K562 (cell line): ENCODE results near the gene EFR3B. TPM values are rescaled to one million over a fixed set of nuclear protein-coding genes. Genes with fewer than 3 reads are reported as not detected.
A peak's percentile ranks its signal among the peaks of the same experiment; 100 is the strongest.

Experiments used
- ATAC-seq: fragments of 200-7000 bp; cut with Tn5 transposase; 3 replicates; pipeline ENCODE4 v1.9.1; 2020; ENCODE audit warnings: moderate library complexity
- BruUV-seq: library from RNA; stranded (reverse); fragments of 400-500 nt; replicated peaks from 2 replicates; lab custom pipeline; 2021; lab: Mats Ljungman, UMichigan
- CTCF ChIA-PET: fragments of 300-600 bp; formaldehyde crosslinking; extraction: SDS; loops from one replicate; lab custom pipeline; 2021; ENCODE audit warnings: low intra/inter-chr PET ratio; lab: Yijun Ruan, JAX
- POLR2A ChIA-PET: fragments of 300-600, 350-650 bp; sonication (Branson Sonifier 250); formaldehyde crosslinking; extraction: SDS; loops from one replicate; lab custom pipeline; 2021; ENCODE audit warnings: antibody characterized with exemption, inconsistent platforms; lab: Yijun Ruan, JAX
- DNase-seq, 4 experiments: peaks; one replicate each; pipeline versions ENCODE4 v3.0.0 to v3.0.0-alpha.2; 2011 to 2018; ENCODE audit warnings: low spot score in 3 of 4, mixed read lengths in 3 of 4; ENCODE audit errors: extremely low read depth in 1 of 4
- FAIRE-seq: peaks from 2 replicates; lab custom pipeline; 2011; peaks lifted over from hg19 to GRCh38; lab: Jason Lieb, UNC
- H2AFZ ChIP-seq: 2 replicates; pipeline ENCODE4 v1.6.0; 2011; ENCODE audit warnings: low read depth, low read length, control low read depth, inconsistent platforms
- H3K27ac ChIP-seq: fragments of 200-600 bp; 3 replicates; pipeline ENCODE4 v1.8.0; 2011; ENCODE audit warnings: low read depth, mild to moderate bottlenecking, control low read depth, inconsistent platforms, low read length, moderate library complexity, mixed read lengths; ENCODE audit errors: extremely low read depth
- H3K27me3 ChIP-seq, 2 experiments: fragments of 300-600 bp in 1 of 2; 2 replicates in 1 of 2; 3 replicates in 1 of 2; pipeline versions ENCODE4 v1.6.0 to v1.8.0; 2011; ENCODE audit warnings: inconsistent platforms in 2 of 2, low read length in 2 of 2, mild to moderate bottlenecking in 1 of 2, mixed read lengths in 1 of 2, moderate library complexity in 1 of 2; ENCODE audit not compliant: control insufficient read depth in 2 of 2, insufficient read depth in 2 of 2
- H3K36me3 ChIP-seq: fragments of 300-600 bp; 3 replicates; pipeline ENCODE4 v1.8.0; 2011; ENCODE audit warnings: mild to moderate bottlenecking, low read length, inconsistent platforms; ENCODE audit not compliant: control insufficient read depth, insufficient read depth
- H3K4me1 ChIP-seq, 2 experiments: fragments of 200-600 bp in 1 of 2; replicated peaks in 1 of 2; 2 replicates in 1 of 2; 3 replicates in 1 of 2; pipeline versions ENCODE4 v1.5.1 to v1.8.0; 2011; ENCODE audit warnings: inconsistent platforms in 2 of 2, low read length in 2 of 2, mild to moderate bottlenecking in 1 of 2, mixed read lengths in 1 of 2, moderate library complexity in 1 of 2; ENCODE audit not compliant: control insufficient read depth in 2 of 2, insufficient read depth in 2 of 2
- H3K4me2 ChIP-seq: 2 replicates; pipeline ENCODE4 v1.6.1; 2011; ENCODE audit warnings: low read length, control low read depth, inconsistent platforms, mixed read lengths; ENCODE audit not compliant: insufficient read depth
- H3K4me3 ChIP-seq: fragments of 200-600 bp; sonication (generic), shearing (Covaris generic); 2 replicates; pipeline ENCODE4 v1.5.1; 2016; ENCODE audit warnings: control low read depth, inconsistent platforms
- H3K79me2 ChIP-seq: fragments of 200-600 bp; 3 replicates; pipeline ENCODE4 v1.8.0; 2011; ENCODE audit warnings: low read length, inconsistent platforms; ENCODE audit not compliant: control insufficient read depth, insufficient read depth
- H3K9ac ChIP-seq, 2 experiments: 2 replicates each; pipeline versions ENCODE4 v1.6.0 to v1.6.1; 2011; ENCODE audit warnings: low read depth in 2 of 2, low read length in 2 of 2, control low read depth in 1 of 2, inconsistent platforms in 1 of 2, mild to moderate bottlenecking in 1 of 2, mixed read lengths in 1 of 2; ENCODE audit not compliant: insufficient read depth in 1 of 2
- H3K9me1 ChIP-seq: one replicate; pipeline ENCODE4 v1.6.0; 2011; ENCODE audit warnings: inconsistent platforms, mild to moderate bottlenecking, low read length, moderate library complexity; ENCODE audit not compliant: control insufficient read depth, insufficient read depth
- H3K9me3 ChIP-seq: replicated peaks from 2 replicates; pipeline ENCODE4 v1.5.1; 2011; ENCODE audit warnings: low read depth, low read length, inconsistent platforms; ENCODE audit not compliant: control insufficient read depth, insufficient read depth
- H4K20me1 ChIP-seq: replicated peaks from 2 replicates; pipeline ENCODE4 v1.6.1; 2011; ENCODE audit warnings: low read length, inconsistent platforms, mixed read lengths; ENCODE audit not compliant: control insufficient read depth, insufficient read depth
- DIDO1 ChIP-seq: fragments of 450-650 bp; IDR thresholded peaks from 2 replicates; pipeline ENCODE4 v1.6.1; 2016; ENCODE audit warnings: low read depth, missing biosample characterization, missing genetic modification characterization
- DLX4 ChIP-seq: fragments of 250-450 bp; sonication (Bioruptor Pico); IDR thresholded peaks from 2 replicates; pipeline ENCODE4 v1.6.1; 2021; ENCODE audit warnings: mild to moderate bottlenecking
- HLTF ChIP-seq: fragments of 450-650 bp; IDR thresholded peaks from 2 replicates; pipeline ENCODE4 v1.6.1; 2016
- MECOM ChIP-seq: fragments of 250-450 bp; sonication (Bioruptor Pico); IDR thresholded peaks from 2 replicates; pipeline ENCODE4 v1.8.0; 2022; ENCODE audit warnings: inconsistent platforms
- POLR2B ChIP-seq: fragments of 450-650 bp; IDR thresholded peaks from 2 replicates; pipeline ENCODE4 v1.6.1; 2018; ENCODE audit warnings: low read depth; ENCODE audit not compliant: partially characterized antibody
- SMAD4 ChIP-seq: fragments of 250-450 bp; sonication (Bioruptor Pico); conservative IDR thresholded peaks from 2 replicates; pipeline ENCODE4 v1.8.0; 2021; ENCODE audit warnings: inconsistent platforms, mild to moderate bottlenecking, moderate library complexity
- STAG1 ChIP-seq: sonication (generic); formaldehyde crosslinking; IDR thresholded peaks from 2 replicates; pipeline ENCODE4 v1.5.0; 2020; ENCODE audit warnings: missing genetic modification reagents, borderline replicate concordance
- TCF3 ChIP-seq: sonication (generic); formaldehyde crosslinking; IDR thresholded peaks from 2 replicates; pipeline ENCODE4 v1.4.0; 2020; ENCODE audit warnings: mild to moderate bottlenecking, missing genetic modification reagents
- YY1 ChIP-seq, 3 experiments: IDR thresholded peaks; 2 replicates each; pipeline ENCODE4 v1.6.1; 2011; ENCODE audit warnings: low read length in 2 of 3, mild to moderate bottlenecking in 2 of 3, moderate library complexity in 2 of 3, borderline replicate concordance in 1 of 3, control low read depth in 1 of 3, low read depth in 1 of 3; ENCODE audit not compliant: insufficient read depth in 3 of 3, insufficient replicate concordance in 2 of 3, control insufficient read depth in 1 of 3, insufficient read length in 1 of 3; ENCODE audit errors: extremely low read depth in 1 of 3
- ZBTB33 ChIP-seq: sonication (generic); formaldehyde crosslinking; IDR thresholded peaks from 2 replicates; pipeline ENCODE4 v1.8.1; 2023; ENCODE audit warnings: mild to moderate bottlenecking, missing genetic modification reagents
- WGBS: fragments of 100-300 bp; shearing (Covaris generic); methylation state at CpG from one replicate; pipeline ENCODE4 v1.1.6; 2016; ENCODE audit warnings: low coverage, mixed read lengths; ENCODE audit not compliant: insufficient coverage; ENCODE audit errors: missing lambda C conversion rate; 5-methylcytosine and 5-hydroxymethylcytosine counted together
- in situ Hi-C: fragments of 300-500 bp; cut with MboI; formaldehyde crosslinking; loops from 4 replicates; pipeline ENCODE4 v1.15.0; 2018; ENCODE audit warnings: inconsistent platforms, mixed read lengths
- intact Hi-C: fragments of 100-400 bp; cut with micrococcal nuclease; formaldehyde crosslinking; loops from 2 replicates; pipeline ENCODE4 v1.14.2; 2022
- polyA plus RNA-seq, 8 experiments: library from polyadenylated mRNA; depleted of rRNA in 4 of 8; stranded (reverse) in 5 of 8; unstranded in 3 of 8; fragments of >200 nt; fragmentation: Nextera tagmentation in 2 of 8; fragmentation: Illumina TruSeq in 1 of 8; extraction: Ambion mirVana in 2 of 8; extraction: Trizol in 1 of 8; gene quantifications; 2 replicates each; pipeline versions ENCODE4 v1.2.1 to v1.2.3, GENCODE V29; 2011 to 2014; ENCODE audit warnings: inconsistent platforms in 1 of 8, missing spikeins in 1 of 8
- total RNA-seq, 7 experiments: library from RNA; depleted of rRNA in 6 of 7; stranded (reverse); fragments of >200 nt in 6 of 7; fragmentation: Illumina TruSeq in 2 of 7; extraction: Trizol in 2 of 7; gene quantifications; 2 replicates each; pipeline versions ENCODE4 v1.2.1 to v1.2.3, GENCODE V29; 2011 to 2021; ENCODE audit warnings: low replicate concordance in 1 of 7

Gene EFR3B
- total and polyA plus RNA-seq, 9 of the 15 experiments (the other 6 are each of a cell fraction or from before 2014, with no cell fraction given) = not detected

GRCh38 chr2:25066455-25066854 lies 24.6 kb downstream of the EFR3B start:
- Histone ChIP-seq H3K4me2 (no peak overlapping the region), H2AFZ (no peak overlapping the region), H3K27me3 (peaks cover 3 to 45% of the 10 kb centered on the region in 2 experiments; a peak in 4 of 5 replicates), H3K79me2 (no peaks in the 10 kb centered on the region), H3K9me3 (no peaks in the 10 kb centered on the region), H3K4me1 (no peaks in the 10 kb centered on the region), H3K27ac (no peak overlapping the region), H3K9me1 (no peaks in the 10 kb centered on the region), H3K4me3 (no peak overlapping the region), H3K36me3 (no peaks in the 10 kb centered on the region), H4K20me1 (no peaks in the 10 kb centered on the region), H3K9ac (no peak overlapping the region)
- FAIRE-seq = no peak
- no TSS peak for BruUV-seq
- TF ChIP-seq YY1 (IDR thresholded peaks at IDR 0.05; ENCODE audit: borderline replicate concordance in 1 of 3, control insufficient read depth in 1 of 3, extremely low read depth in 1 of 3, insufficient read depth in 3 of 3, insufficient read length in 1 of 3, insufficient replicate concordance in 2 of 3, low read depth in 1 of 3, low read length in 2 of 3) (peak in 1 of 3 experiments; percentile 53), ZBTB33 (CRISPR knock-in tag) (no peak)
- POLR2A ChIA-PET = no interaction called here
- CTCF ChIA-PET = no interaction called here
- ATAC-seq = no peak
- no peak for DNase-seq
- in situ Hi-C loops = no loop called here
- intact Hi-C loops = no loop called here
- whole genome bisulfite sequencing = 4% methylated on average over 2 of the region's 2 CpGs

GRCh38 chr2:25068217-25068616 lies 26.3 kb downstream of the EFR3B start:
- WGBS = 2% methylated on average over 5 of the region's 5 CpGs
- no peak overlapping the region for H3K9ac ChIP-seq
- no peak for ATAC-seq
- H3K4me2 ChIP-seq = no peak overlapping the region
- no peak overlapping the region for H3K27ac ChIP-seq
- H4K20me1 ChIP-seq = no peaks in the 10 kb centered on the region
- no peak for DNase-seq
- CTCF ChIA-PET = no interaction called here
- no peaks in the 10 kb centered on the region for H3K4me1 ChIP-seq
- no peaks in the 10 kb centered on the region for H3K9me1 ChIP-seq
- no peak overlapping the region for H3K4me3 ChIP-seq
- TF ChIP-seq DIDO1 (tag) (no peak), MECOM (CRISPR knock-in tag) (no peak), HLTF (no peak), STAG1 (CRISPR knock-in tag) (no peak), DLX4 (no peak), SMAD4 (no peak), POLR2B (no peak), TCF3 (no peak)
- no peaks in the 10 kb centered on the region for H3K9me3 ChIP-seq
- no peaks in the 10 kb centered on the region for H3K79me2 ChIP-seq
- no peak overlapping the region for H2AFZ ChIP-seq
- POLR2A ChIA-PET = no interaction called here
- H3K36me3 ChIP-seq = no peaks in the 10 kb centered on the region
- in situ Hi-C loops (no loop called here), intact Hi-C loops (no loop called here)
- FAIRE-seq = no peak
- peaks cover 5 to 59% of the 10 kb centered on the region in 2 experiments; a peak in 4 of 5 replicates for H3K27me3 ChIP-seq
- no TSS peak for BruUV-seq
